NCI-H774 (cell line): Measurements from ENCODE around the gene ME3.
"Not testable (repeated sequence)": the region's sequence is repeated elsewhere in the genome, so short reads cannot be mapped to it uniquely, and the experiment has no call there.

Source experiments
- DNase-seq: peaks from one replicate; lab custom pipeline; 2025; lab: John Stamatoyannopoulos, UW

The ME3 gene

GRCh38 chr11:86427441-86427840 lies 245.0 kb downstream of the ME3 start:
- DNase-seq, result no peak

- not testable (repeated sequence) for DNase-seq
These were observed 248.9 kb downstream of the ME3 start for GRCh38 chr11:86423488-86423887.

- DNase-seq, result no peak
These were observed 250.0 kb downstream of the ME3 start for GRCh38 chr11:86422371-86422770.

- DNase-seq, result no peak
These were observed 250.5 kb downstream of the ME3 start for GRCh38 chr11:86421946-86422345.

GRCh38 chr11:86418917-86419316 lies 253.5 kb downstream of the ME3 start:
- DNase-seq, result no peak

- DNase-seq, result no peak
These were observed 253.9 kb downstream of the ME3 start for GRCh38 chr11:86418513-86418912.

- no peak for DNase-seq
These were observed 254.3 kb downstream of the ME3 start for GRCh38 chr11:86418106-86418505.

GRCh38 chr11:86416951-86417350 lies 255.5 kb downstream of the ME3 start:
- not testable (repeated sequence) for DNase-seq

GRCh38 chr11:86416494-86416893 lies 255.9 kb downstream of the ME3 start:
- no peak for DNase-seq

- no peak for DNase-seq
These were observed 257.4 kb downstream of the ME3 start for GRCh38 chr11:86415026-86415425.

GRCh38 chr11:86414032-86414431 lies 258.4 kb downstream of the ME3 start:
- no peak for DNase-seq

- no peak for DNase-seq
These were observed 263.6 kb downstream of the ME3 start for GRCh38 chr11:86408845-86409244.

- no peak for DNase-seq
These were observed 269.0 kb downstream of the ME3 start for GRCh38 chr11:86403458-86403857.

- DNase-seq, result no peak
These were observed 274.3 kb downstream of the ME3 start for GRCh38 chr11:86398106-86398505.

- DNase-seq, result no peak
These were observed 275.1 kb downstream of the ME3 start for GRCh38 chr11:86397351-86397750.

GRCh38 chr11:86396396-86396795 lies 276.0 kb downstream of the ME3 start:
- DNase-seq, result no peak

GRCh38 chr11:86395061-86395551 lies 277.3 kb downstream of the ME3 start:
- no peak for DNase-seq
